CD8-positive, alpha-beta memory T cell (primary cell): ENCODE results near the gene HIP1R. TPM values are rescaled to one million over a fixed set of nuclear protein-coding genes. Genes with fewer than 3 reads are reported as not detected.
A peak's percentile ranks its signal among the peaks of the same experiment; 100 is the strongest.

Experiments used
- CTCF ChIA-PET: fragments of 350-600 bp; sonication (Branson Sonifier 250); formaldehyde crosslinking; loops from one replicate; lab custom pipeline; 2021; ENCODE audit warnings: antibody characterized with exemption; lab: Charles Lee
- POLR2A ChIA-PET: fragments of 350-600 bp; sonication (Branson Sonifier 250); formaldehyde crosslinking; loops from one replicate; lab custom pipeline; 2021; ENCODE audit warnings: antibody characterized with exemption; lab: Charles Lee
- DNase-seq, 5 donors: peaks; one replicate each; pipeline versions ENCODE4 v3.0.0 to v3.0.0-alpha.2; 2020 to 2022; ENCODE audit warnings: mixed read lengths in 1 of 5
- H3K27ac ChIP-seq: one replicate; pipeline ENCODE4 v1.7.0; 2013; ENCODE audit warnings: low read depth, mild to moderate bottlenecking, low read length, moderate library complexity
- H3K27me3 ChIP-seq: 2 replicates; pipeline ENCODE4 v1.7.0; 2013; ENCODE audit warnings: low read length, mild to moderate bottlenecking; ENCODE audit not compliant: insufficient read depth, poor library complexity, severe bottlenecking
- H3K36me3 ChIP-seq: 2 replicates; pipeline ENCODE4 v1.7.0; 2013; ENCODE audit warnings: mild to moderate bottlenecking, low read length, moderate library complexity; ENCODE audit not compliant: insufficient read depth
- H3K4me1 ChIP-seq: 2 replicates; pipeline ENCODE4 v1.7.0; 2013; ENCODE audit warnings: mild to moderate bottlenecking, low read length, moderate library complexity; ENCODE audit not compliant: insufficient read depth
- H3K4me3 ChIP-seq: 2 replicates; pipeline ENCODE4 v1.7.0; 2013; ENCODE audit warnings: mild to moderate bottlenecking, low read length
- H3K9me3 ChIP-seq: 2 replicates; pipeline ENCODE4 v1.7.0; 2013; ENCODE audit warnings: mild to moderate bottlenecking, low read length
- H3K27ac Mint-ChIP-seq, 8 donors: one replicate each; pipeline ENCODE4 v1.8.0; 2020 to 2021; ENCODE audit warnings: mixed read lengths in 8 of 8, mild to moderate bottlenecking in 6 of 8, inconsistent platforms in 3 of 8, moderate library complexity in 3 of 8
- H3K27me3 Mint-ChIP-seq, 2 donors: one replicate each; pipeline ENCODE4 v1.8.0; 2020 to 2021; ENCODE audit warnings: mixed read lengths in 2 of 2, mild to moderate bottlenecking in 1 of 2, moderate library complexity in 1 of 2
- H3K36me3 Mint-ChIP-seq, 3 donors: one replicate each; pipeline ENCODE4 v1.8.0; 2020 to 2021; ENCODE audit warnings: mixed read lengths in 3 of 3, inconsistent platforms in 1 of 3, mild to moderate bottlenecking in 1 of 3
- H3K4me1 Mint-ChIP-seq, 3 donors: one replicate each; pipeline ENCODE4 v1.8.0; 2020 to 2021; ENCODE audit warnings: mixed read lengths in 3 of 3, inconsistent platforms in 1 of 3, mild to moderate bottlenecking in 1 of 3
- H3K4me3 Mint-ChIP-seq, 7 donors: one replicate each; pipeline ENCODE4 v1.8.0; 2020 to 2021; ENCODE audit warnings: mixed read lengths in 7 of 7, mild to moderate bottlenecking in 6 of 7, moderate library complexity in 4 of 7, inconsistent platforms in 2 of 7
- H3K9me3 Mint-ChIP-seq, 5 donors: one replicate each; pipeline ENCODE4 v1.8.0; 2020 to 2022; ENCODE audit warnings: mixed read lengths in 5 of 5, mild to moderate bottlenecking in 3 of 5, moderate library complexity in 2 of 5, inconsistent platforms in 1 of 5
- polyA plus RNA-seq: library from polyadenylated mRNA; unstranded; fragments of 300-500 nt; fragmentation: Illumina TruSeq; gene quantifications from one replicate; pipeline ENCODE4 v1.2.3, GENCODE V29; 2021
- total RNA-seq, 2 experiments: library from RNA; stranded (reverse); gene quantifications; one replicate each; pipeline ENCODE4 v1.2.3, GENCODE V29; 2021

Gene HIP1R
- total and polyA plus RNA-seq, 3 experiments from 2014 or later = 12.5 to 27.2 (median 23.8) TPM

GRCh38 chr12:122852336-122853275 lies 17.3 kb downstream of the HIP1R start:
- Mint-ChIP-seq H3K27me3 (no peaks in the 10 kb centered on the region), H3K9me3 (no peaks in the 10 kb centered on the region), H3K27ac (peak overlapping the region in 2 of 8 donors; percentile 61 to 89), H3K4me3 (no peak overlapping the region), H3K4me1 (no peaks in the 10 kb centered on the region), H3K36me3 (peaks cover 0 to 65% (median 2%) of the 10 kb centered on the region in 3 donors)
- POLR2A ChIA-PET = no interaction called here
- DNase-seq = no peak
- H3K9me3 ChIP-seq = no peaks in the 10 kb centered on the region
- no peaks in the 10 kb centered on the region for H3K27me3 ChIP-seq
- no peak overlapping the region for H3K27ac ChIP-seq
- no peaks in the 10 kb centered on the region for H3K36me3 ChIP-seq
- no peaks in the 10 kb centered on the region for H3K4me1 ChIP-seq
- CTCF ChIA-PET = interaction anchor here (1.5 kb wide), 1 partner anchor 385 kb away, joined by 4 read pairs; no protein-coding TSS in a partner anchor
- no peak overlapping the region for H3K4me3 ChIP-seq

GRCh38 chr12:122853582-122854245 lies 18.5 kb downstream of the HIP1R start:
- Mint-ChIP-seq H3K4me3 (no peak overlapping the region), H3K27me3 (no peaks in the 10 kb centered on the region), H3K36me3 (peaks cover 0 to 69% (median 2%) of the 10 kb centered on the region in 3 donors), H3K27ac (peak overlapping the region in 1 of 8 donors; percentile 6), H3K9me3 (no peaks in the 10 kb centered on the region), H3K4me1 (no peaks in the 10 kb centered on the region)
- no peak for DNase-seq
- no peaks in the 10 kb centered on the region for H3K27me3 ChIP-seq
- no peak overlapping the region for H3K27ac ChIP-seq
- ChIA-PET CTCF (interaction anchor here (1.0 to 1.5 kb wide), 3 partner anchors 8 to 384 kb away, joined by 3 to 6 read pairs (median 4); no protein-coding TSS in a partner anchor), POLR2A (no interaction called here)
- H3K36me3 ChIP-seq = no peaks in the 10 kb centered on the region
- no peaks in the 10 kb centered on the region for H3K9me3 ChIP-seq
- H3K4me1 ChIP-seq = no peaks in the 10 kb centered on the region
- no peak overlapping the region for H3K4me3 ChIP-seq

DNA sequence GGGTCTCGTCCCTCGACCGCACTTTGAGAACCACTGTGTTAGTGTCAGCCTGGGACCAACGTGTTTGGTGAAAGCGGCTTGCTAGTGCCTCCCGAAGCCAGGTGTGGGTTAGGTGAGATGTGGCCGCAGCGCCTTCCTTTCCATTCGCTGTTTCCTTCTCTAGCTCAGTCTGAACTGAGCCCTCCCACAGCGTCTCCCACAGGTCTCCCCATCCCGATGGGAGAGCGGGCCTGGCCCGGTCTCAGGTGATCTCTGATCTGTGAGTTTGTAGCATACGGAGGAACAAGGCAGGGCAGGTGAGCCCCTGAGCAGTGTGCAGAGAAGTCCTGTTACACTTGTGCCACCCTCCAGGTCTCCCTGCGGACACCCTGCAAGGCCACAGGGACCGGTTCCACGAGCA lies 19.3 kb downstream of the HIP1R start:
- CTCF ChIA-PET = interaction anchor here (1.0 to 1.5 kb wide), 3 partner anchors 9 to 384 kb away, joined by 3 to 6 read pairs (median 4); no protein-coding TSS in a partner anchor
- Histone ChIP-seq H3K27me3 (no peaks in the 10 kb centered on the region), H3K27ac (no peak overlapping the region), H3K9me3 (no peaks in the 10 kb centered on the region), H3K36me3 (no peaks in the 10 kb centered on the region), H3K4me1 (no peaks in the 10 kb centered on the region), H3K4me3 (no peak overlapping the region)
- Mint-ChIP-seq H3K9me3 (no peaks in the 10 kb centered on the region), H3K4me3 (no peak overlapping the region), H3K27me3 (no peaks in the 10 kb centered on the region), H3K4me1 (no peaks in the 10 kb centered on the region), H3K27ac (no peak overlapping the region), H3K36me3 (peaks cover 0 to 70% (median 2%) of the 10 kb centered on the region in 3 donors)
- POLR2A ChIA-PET = no interaction called here
- no peak for DNase-seq

- Histone ChIP-seq H3K4me3 (no peak overlapping the region), H3K27me3 (no peaks in the 10 kb centered on the region), H3K36me3 (no peaks in the 10 kb centered on the region), H3K9me3 (no peaks in the 10 kb centered on the region), H3K4me1 (no peaks in the 10 kb centered on the region), H3K27ac (no peak overlapping the region)
- H3K4me3 Mint-ChIP-seq = no peak overlapping the region
- no peaks in the 10 kb centered on the region for H3K9me3 Mint-ChIP-seq
- peaks cover 0 to 71% (median 2%) of the 10 kb centered on the region in 3 donors for H3K36me3 Mint-ChIP-seq
- CTCF ChIA-PET = interaction anchor here (1.6 to 9.1 kb wide), 2 partner anchors 62 to 96 kb away, joined by 5 to 162 read pairs; no protein-coding TSS in a partner anchor
- POLR2A ChIA-PET = interaction anchor here (0.8 kb wide), 1 partner anchor 18 kb away, joined by 3 read pairs; no protein-coding TSS in a partner anchor
- DNase-seq = peak in 1 of 5 donors; percentile 30
- peak overlapping the region in 1 of 8 donors; percentile 26 for H3K27ac Mint-ChIP-seq
- H3K4me1 Mint-ChIP-seq = peaks cover 0 to 3% (median 0%) of the 10 kb centered on the region in 3 donors
- H3K27me3 Mint-ChIP-seq = no peaks in the 10 kb centered on the region
These were observed 20.0 kb downstream of the HIP1R start for GRCh38 chr12:122855071-122855829.

DNA sequence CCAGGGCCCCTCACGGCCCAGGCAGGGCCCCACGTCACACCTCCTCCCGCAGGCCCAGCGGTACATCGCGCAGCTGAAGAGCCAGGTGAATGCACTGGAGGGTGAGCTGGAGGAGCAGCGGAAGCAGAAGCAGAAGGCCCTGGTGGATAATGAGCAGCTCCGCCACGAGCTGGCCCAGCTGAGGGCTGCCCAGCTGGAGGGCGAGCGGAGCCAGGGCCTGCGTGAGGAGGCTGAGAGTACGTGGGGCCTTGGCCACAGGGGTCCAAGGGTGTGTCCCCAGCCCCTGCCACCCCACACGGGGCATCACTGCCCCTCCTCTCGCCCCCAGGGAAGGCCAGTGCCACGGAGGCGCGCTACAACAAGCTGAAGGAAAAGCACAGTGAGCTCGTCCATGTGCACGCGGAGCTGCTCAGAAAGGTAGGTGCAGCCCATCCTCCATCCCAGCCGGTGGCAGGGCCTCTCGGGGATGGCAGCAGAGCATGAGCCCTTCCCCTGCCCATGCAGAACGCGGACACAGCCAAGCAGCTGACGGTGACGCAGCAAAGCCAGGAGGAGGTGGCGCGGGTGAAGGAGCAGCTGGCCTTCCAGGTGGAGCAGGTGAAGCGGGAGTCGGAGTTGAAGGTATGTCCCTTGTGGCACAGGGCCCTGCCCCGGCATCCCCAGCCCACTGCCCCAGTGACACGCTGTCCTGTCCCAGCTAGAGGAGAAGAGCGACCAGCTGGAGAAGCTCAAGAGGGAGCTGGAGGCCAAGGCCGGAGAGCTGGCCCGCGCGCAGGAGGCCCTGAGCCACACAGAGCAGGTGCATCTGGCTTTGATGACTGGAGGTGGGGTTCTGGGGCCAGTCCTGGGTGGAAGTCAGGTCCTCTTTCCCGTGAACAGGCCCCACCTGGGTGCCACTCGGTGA lies 20.9 kb downstream of the HIP1R start:
- Mint-ChIP-seq H3K36me3 (peaks cover 0 to 74% (median 2%) of the 10 kb centered on the region in 3 donors), H3K27me3 (no peaks in the 10 kb centered on the region), H3K4me1 (peaks cover 0 to 7% (median 0%) of the 10 kb centered on the region in 3 donors), H3K27ac (peak overlapping the region in 1 of 8 donors; percentile 12), H3K4me3 (no peak overlapping the region), H3K9me3 (no peaks in the 10 kb centered on the region)
- Histone ChIP-seq H3K27ac (no peak overlapping the region), H3K9me3 (no peaks in the 10 kb centered on the region), H3K4me3 (no peak overlapping the region), H3K36me3 (no peaks in the 10 kb centered on the region), H3K4me1 (no peaks in the 10 kb centered on the region), H3K27me3 (no peaks in the 10 kb centered on the region)
- ChIA-PET CTCF (interaction anchor here (0.9 to 9.1 kb wide), 4 partner anchors 9 to 382 kb away, joined by 3 to 162 read pairs (median 4); no protein-coding TSS in a partner anchor), POLR2A (interaction anchor here (0.8 kb wide), 1 partner anchor 19 kb away, joined by 3 read pairs; no protein-coding TSS in a partner anchor)
- DNase-seq = no peak

DNA sequence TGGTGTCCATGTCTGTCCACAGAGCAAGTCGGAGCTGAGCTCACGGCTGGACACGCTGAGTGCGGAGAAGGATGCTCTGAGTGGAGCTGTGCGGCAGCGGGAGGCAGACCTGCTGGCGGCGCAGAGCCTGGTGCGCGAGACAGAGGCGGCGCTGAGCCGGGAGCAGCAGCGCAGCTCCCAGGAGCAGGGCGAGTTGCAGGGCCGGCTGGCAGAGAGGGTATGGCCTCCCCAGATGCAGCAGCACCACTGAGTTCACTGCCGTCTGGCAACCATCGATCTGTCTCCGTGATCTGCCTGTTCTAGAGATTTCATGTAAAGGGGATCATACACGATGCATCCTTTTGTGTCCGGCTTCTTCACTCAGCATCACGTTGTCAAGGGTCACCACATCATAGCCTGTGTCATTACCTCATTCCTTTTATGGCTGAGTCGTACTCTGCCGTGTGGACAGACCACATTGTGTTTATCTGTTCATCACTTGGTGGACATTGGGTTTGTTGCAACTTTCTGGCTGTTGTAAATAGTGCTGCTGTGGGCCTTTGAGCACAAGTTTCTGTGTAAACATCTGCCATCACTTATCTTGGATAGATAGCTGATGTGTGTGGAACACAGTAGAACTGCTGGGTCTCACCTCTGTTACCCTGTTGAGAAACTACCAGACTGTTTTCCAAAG lies 21.9 kb downstream of the HIP1R start:
- Histone ChIP-seq H3K27me3 (no peaks in the 10 kb centered on the region), H3K4me3 (no peak overlapping the region), H3K9me3 (no peaks in the 10 kb centered on the region), H3K4me1 (no peaks in the 10 kb centered on the region), H3K27ac (no peak overlapping the region), H3K36me3 (no peaks in the 10 kb centered on the region)
- DNase-seq = no peak
- Mint-ChIP-seq H3K27me3 (no peaks in the 10 kb centered on the region), H3K4me3 (no peak overlapping the region), H3K27ac (peak overlapping the region in 1 of 8 donors; percentile 16), H3K9me3 (no peaks in the 10 kb centered on the region), H3K4me1 (peaks cover 0 to 7% (median 0%) of the 10 kb centered on the region in 3 donors), H3K36me3 (peaks cover 0 to 74% (median 2%) of the 10 kb centered on the region in 3 donors)
- POLR2A ChIA-PET = interaction anchor here (0.5 to 0.6 kb wide), 2 partner anchors 46 to 82 kb away, joined by 3 to 4 read pairs; no protein-coding TSS in a partner anchor
- CTCF ChIA-PET = interaction anchor here (1.6 to 9.1 kb wide), 4 partner anchors 63 to 381 kb away, joined by 4 to 162 read pairs (median 7); no protein-coding TSS in a partner anchor
